ENCODE measurements around the gene USP24.
"Not testable (repeated sequence)": the region's sequence is repeated elsewhere in the genome, so short reads cannot be mapped to it uniquely, and the experiment has no call there.

The USP24 gene

DNA sequence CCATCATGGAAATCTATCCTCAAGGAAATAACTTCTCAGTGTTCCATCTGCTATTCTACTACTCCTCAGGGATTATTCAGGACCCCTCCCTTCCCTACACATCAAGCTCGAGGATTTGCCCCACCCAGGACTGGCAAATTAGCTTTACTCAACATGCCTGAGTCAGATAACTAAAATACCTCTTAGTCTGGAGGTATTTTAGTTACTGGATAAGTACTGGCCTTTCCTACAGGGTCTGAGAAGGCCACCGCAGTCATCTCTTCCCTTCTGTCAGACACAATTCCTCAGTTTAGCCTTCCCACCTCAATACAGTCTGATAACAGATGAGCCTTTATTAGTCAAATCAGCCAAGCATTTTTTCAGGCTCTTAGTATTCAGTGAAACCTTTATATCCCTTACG lies 188.5 kb downstream of the USP24 start:
- H2AK5ac ChIP-seq (ENCODE audit: low read length); H2BK120ac ChIP-seq (ENCODE audit: low read depth, low read length); H3K18ac ChIP-seq (ENCODE audit: low read length); H3K4me3 ChIP-seq (ENCODE audit: low read length); H3K9ac ChIP-seq (ENCODE audit: low read length); H3K4me1 ChIP-seq (ENCODE audit: control insufficient read depth, low read depth, low read length); H3K79me2 ChIP-seq (ENCODE audit: control insufficient read depth, insufficient read depth, low read length); H3K56ac ChIP-seq (ENCODE audit: low read length); H3K36me3 ChIP-seq (ENCODE audit: control insufficient read depth, insufficient read depth, low read length); H3K4me2 ChIP-seq (ENCODE audit: low read length); H2BK15ac ChIP-seq (replicated peaks; ENCODE audit: low read depth); H3K79me1 ChIP-seq (ENCODE audit: low read length); H2BK5ac ChIP-seq (ENCODE audit: low read length); H3K27me3 ChIP-seq (ENCODE audit: insufficient read depth, low read length, poor library complexity); H4K8ac ChIP-seq (ENCODE audit: low read depth, low read length); H3K27ac ChIP-seq (ENCODE audit: low read depth, low read length); H3K4ac ChIP-seq (ENCODE audit: low read depth, low read length); H4K5ac ChIP-seq (ENCODE audit: low read length); H3K23ac ChIP-seq (ENCODE audit: low read length): not testable (repeated sequence)
- DNase-seq = peak; percentile 37
- no CpG with 5 or more reads among the region's 3 CpGs for WGBS (ENCODE audit: extremely low coverage, insufficient coverage, low lambda C conversion rate)

GRCh38 chr1:55024163-55024562 lies 191.0 kb downstream of the USP24 start:
- peak; percentile 71 for DNase-seq
- not testable (repeated sequence) for H3K56ac ChIP-seq (ENCODE audit: low read length); H3K23ac ChIP-seq (ENCODE audit: low read length); H4K8ac ChIP-seq (ENCODE audit: low read depth, low read length); H3K27me3 ChIP-seq (ENCODE audit: insufficient read depth, low read length, poor library complexity); H4K5ac ChIP-seq (ENCODE audit: low read length); H2BK5ac ChIP-seq (ENCODE audit: low read length); H3K36me3 ChIP-seq (ENCODE audit: control insufficient read depth, insufficient read depth, low read length); H3K4me1 ChIP-seq (ENCODE audit: control insufficient read depth, low read depth, low read length); H3K4ac ChIP-seq (ENCODE audit: low read depth, low read length); H3K27ac ChIP-seq (ENCODE audit: low read depth, low read length); H2BK120ac ChIP-seq (ENCODE audit: low read depth, low read length); H2BK15ac ChIP-seq (replicated peaks; ENCODE audit: low read depth); H3K9ac ChIP-seq (ENCODE audit: low read length); H3K79me2 ChIP-seq (ENCODE audit: control insufficient read depth, insufficient read depth, low read length); H3K4me2 ChIP-seq (ENCODE audit: low read length); H2AK5ac ChIP-seq (ENCODE audit: low read length); H3K4me3 ChIP-seq (ENCODE audit: low read length); H3K79me1 ChIP-seq (ENCODE audit: low read length); H3K18ac ChIP-seq (ENCODE audit: low read length)
- WGBS (ENCODE audit: extremely low coverage, insufficient coverage, low lambda C conversion rate) = no CpG with 5 or more reads among the region's 10 CpGs

DNA sequence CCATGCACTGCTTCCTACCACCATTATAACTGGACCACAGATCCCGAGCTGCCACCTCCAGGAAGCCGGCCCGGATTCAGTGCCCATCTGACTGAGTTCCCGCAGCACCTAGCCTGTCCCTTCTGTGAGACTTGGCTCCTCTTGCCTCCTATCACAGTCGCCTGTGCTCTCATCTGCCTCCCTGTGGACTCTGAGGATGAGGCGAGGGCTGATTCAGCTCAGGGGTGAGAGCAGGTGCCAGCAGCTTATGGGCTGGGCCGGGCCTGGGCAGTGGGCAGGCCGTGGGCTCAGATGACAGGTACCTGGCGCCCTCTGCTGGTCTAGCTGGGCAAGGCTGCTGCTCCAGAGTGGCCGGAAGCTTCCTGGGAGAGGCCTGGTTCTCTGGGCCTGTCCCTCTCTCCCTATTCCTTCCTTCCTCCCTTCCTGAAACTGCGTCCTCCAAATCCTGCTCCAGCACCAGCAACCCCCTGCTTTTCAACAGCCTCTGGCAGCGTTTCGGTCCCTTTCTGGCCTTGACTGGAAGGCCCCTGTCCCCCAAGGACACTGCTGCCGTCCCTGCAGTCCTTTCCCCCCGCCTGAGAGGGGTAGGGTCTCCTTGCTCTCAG lies 193.1 kb downstream of the USP24 start:
- Histone ChIP-seq H2BK15ac (replicated peaks; ENCODE audit: low read depth) (no peak overlapping the region), H3K23ac (ENCODE audit: low read length) (no peak overlapping the region), H3K79me2 (ENCODE audit: control insufficient read depth, insufficient read depth, low read length) (no peaks in the 10 kb centered on the region), H4K5ac (ENCODE audit: low read length) (no peak overlapping the region), H3K79me1 (ENCODE audit: low read length) (no peaks in the 10 kb centered on the region), H2AK5ac (ENCODE audit: low read length) (no peak overlapping the region), H3K56ac (ENCODE audit: low read length) (peak overlapping the region; percentile 76), H3K27me3 (ENCODE audit: insufficient read depth, low read length, poor library complexity) (no peaks in the 10 kb centered on the region), H3K18ac (ENCODE audit: low read length) (peak overlapping the region; percentile 0), H2BK5ac (ENCODE audit: low read length) (peak overlapping the region; percentile 2), H2BK120ac (ENCODE audit: low read depth, low read length) (no peak overlapping the region), H4K8ac (ENCODE audit: low read depth, low read length) (no peak overlapping the region), H3K4me1 (ENCODE audit: control insufficient read depth, low read depth, low read length) (no peaks in the 10 kb centered on the region), H3K9ac (ENCODE audit: low read length) (peak overlapping the region; percentile 5), H3K36me3 (ENCODE audit: control insufficient read depth, insufficient read depth, low read length) (no peaks in the 10 kb centered on the region), H3K4ac (ENCODE audit: low read depth, low read length) (no peak overlapping the region), H3K27ac (ENCODE audit: low read depth, low read length) (no peak overlapping the region), H3K4me3 (ENCODE audit: low read length) (no peak overlapping the region), H3K4me2 (ENCODE audit: low read length) (no peak overlapping the region)
- peak; percentile 98 for DNase-seq
- no CpG with 5 or more reads among the region's 15 CpGs for WGBS (ENCODE audit: extremely low coverage, insufficient coverage, low lambda C conversion rate)

GRCh38 chr1:55018395-55018794 lies 196.8 kb downstream of the USP24 start:
- no peaks in the 10 kb centered on the region for H3K79me1 ChIP-seq (ENCODE audit: low read length)
- H3K4me1 ChIP-seq (ENCODE audit: control insufficient read depth, low read depth, low read length) = no peaks in the 10 kb centered on the region
- H3K27ac ChIP-seq (ENCODE audit: low read depth, low read length) = no peak overlapping the region
- H4K5ac ChIP-seq (ENCODE audit: low read length) = no peak overlapping the region
- no peak overlapping the region for H3K9ac ChIP-seq (ENCODE audit: low read length)
- no CpG with 5 or more reads among the region's 9 CpGs for WGBS (ENCODE audit: extremely low coverage, insufficient coverage, low lambda C conversion rate)
- no peak overlapping the region for H2AK5ac ChIP-seq (ENCODE audit: low read length)
- H3K18ac ChIP-seq (ENCODE audit: low read length) = no peak overlapping the region
- H3K4ac ChIP-seq (ENCODE audit: low read depth, low read length) = no peak overlapping the region
- H3K36me3 ChIP-seq (ENCODE audit: control insufficient read depth, insufficient read depth, low read length) = no peaks in the 10 kb centered on the region
- H3K4me3 ChIP-seq (ENCODE audit: low read length) = no peak overlapping the region
- H3K23ac ChIP-seq (ENCODE audit: low read length) = no peak overlapping the region
- no peak overlapping the region for H2BK5ac ChIP-seq (ENCODE audit: low read length)
- peak overlapping the region; percentile 22 for H3K56ac ChIP-seq (ENCODE audit: low read length)
- no peak overlapping the region for H2BK15ac ChIP-seq (replicated peaks; ENCODE audit: low read depth)
- H3K27me3 ChIP-seq (ENCODE audit: insufficient read depth, low read length, poor library complexity) = no peaks in the 10 kb centered on the region
- no peak overlapping the region for H3K4me2 ChIP-seq (ENCODE audit: low read length)
- H2BK120ac ChIP-seq (ENCODE audit: low read depth, low read length) = no peak overlapping the region
- DNase-seq = no peak
- H3K79me2 ChIP-seq (ENCODE audit: control insufficient read depth, insufficient read depth, low read length) = no peaks in the 10 kb centered on the region
- H4K8ac ChIP-seq (ENCODE audit: low read depth, low read length) = no peak overlapping the region

Small RNAs within 50 kb of the gene (small RNA-seq; reads per million reads assigned to genes)
- gene MIR4422 (ENCODE audit: insufficient read depth) = 0.54 reads per million
